Measurements from ENCODE around the gene NATD1. TPM values are rescaled to one million over a fixed set of nuclear protein-coding genes. Genes with fewer than 3 reads are reported as not detected.

The NATD1 gene
- total and polyA plus RNA-seq, 10 of the 15 experiments (the other 5 are each of a cell fraction or from before 2014, with no cell fraction given) = 0.02 to 0.33 (median 0.15) TPM

DNA sequence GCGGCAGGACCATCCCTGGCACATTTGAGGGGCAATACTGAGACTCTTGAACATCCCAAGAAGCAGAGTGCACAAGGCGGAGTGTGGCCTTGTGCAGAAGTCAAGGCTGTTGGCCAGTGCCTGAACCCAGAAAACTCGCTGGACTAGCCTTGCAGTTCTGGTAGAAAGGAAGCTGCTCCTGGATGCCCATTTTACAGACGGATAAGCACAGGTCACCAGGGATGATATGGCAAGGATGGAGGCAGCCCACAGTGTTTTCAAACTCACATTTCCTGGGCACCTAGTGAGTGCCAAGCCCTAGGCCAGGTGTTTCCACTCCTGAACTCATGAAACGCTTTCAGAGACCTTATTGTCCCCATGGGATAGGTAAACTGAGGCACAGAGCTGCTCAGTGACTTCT is 29.6 kb upstream of the NATD1 start:
- POLR2A ChIA-PET = no interaction called here
- Histone ChIP-seq H4K20me1 (ENCODE audit: control insufficient read depth, insufficient read depth) (no peaks in the 10 kb centered on the region), H3K36me3 (ENCODE audit: control insufficient read depth in 2 of 2, insufficient read depth in 2 of 2, low read length in 1 of 2) (no peaks in the 10 kb centered on the region), H3K4me1 (ENCODE audit: control insufficient read depth, insufficient read depth, low read length) (peaks cover 19% of the 10 kb centered on the region), H3K9me3 (replicated peaks; ENCODE audit: control insufficient read depth, insufficient read depth, low read length) (no peaks in the 10 kb centered on the region), H3K27ac (ENCODE audit: control insufficient read depth, insufficient read depth) (no peak overlapping the region), H3K79me2 (ENCODE audit: control insufficient read depth, insufficient read depth, low read length) (peaks cover 33% of the 10 kb centered on the region), H3K4me2 (ENCODE audit: control insufficient read depth, insufficient read depth) (no peak overlapping the region), H2AFZ (ENCODE audit: control insufficient read depth, low read depth, low read length) (no peak overlapping the region), H3K4me3 (no peak overlapping the region), H3K9ac (ENCODE audit: control insufficient read depth, insufficient read depth, low read length) (no peak overlapping the region), H3K27me3 (replicated peaks in 1 of 2; ENCODE audit: control insufficient read depth in 2 of 2, insufficient read depth in 2 of 2, low read length in 1 of 2) (0 out of 4 replicates have a peak, but pooled peaks cover 0 to 3% of the 10 kb centered on the region in 2 experiments)
- FAIRE-seq = no peak
- SMC1A ChIA-PET (ENCODE audit: uncharacterized antibody, unreplicated experiment) = interaction anchor here (1.1 kb wide), 1 partner anchor 28 kb away, joined by 4 read pairs; no protein-coding TSS in a partner anchor
- 58% methylated on average over 5 of the region's 5 CpGs for WGBS (ENCODE audit: insufficient coverage, insufficient replicate concordance, low lambda C conversion rate, missing lambda C conversion rate)
- in situ Hi-C loops (cut with MboI) = no loop called here
- RAD21 ChIA-PET (ENCODE audit: unreplicated experiment) = no interaction called here
- no TSS peak for BruUV-seq (replicated peaks)
- ATAC-seq = no peak
- TF ChIP-seq HDAC6 (IDR thresholded peaks at IDR 0.05; ENCODE audit: unreplicated experiment) (no peak), POLR2A (IDR thresholded peaks at IDR 0.05; ENCODE audit: low read depth, low read length) (no peak), RAD21 (IDR thresholded peaks at IDR 0.05; ENCODE audit: insufficient read depth, low read depth, low read length) (no peak), STAT3 (IDR thresholded peaks at IDR 0.05; ENCODE audit: low read depth, low read length) (no peak), JUND (IDR thresholded peaks at IDR 0.05; ENCODE audit: low read depth, low read length) (no peak), BCL11A (IDR thresholded peaks at IDR 0.05; ENCODE audit: low read depth, low read length) (no peak), BHLHE40 (IDR thresholded peaks at IDR 0.05; ENCODE audit: borderline replicate concordance in 1 of 2, low read depth in 2 of 2, low read length in 1 of 2) (no peak), EZH2 (IDR thresholded peaks at IDR 0.05; ENCODE audit: borderline replicate concordance, control insufficient read depth, low read depth, low read length) (no peak), POLR2AphosphoS5 (IDR thresholded peaks at IDR 0.05; ENCODE audit: low read length) (no peak), SREBF1 (IDR thresholded peaks at IDR 0.05; ENCODE audit: low read length) (no peak), NR2C2 (IDR thresholded peaks at IDR 0.05; ENCODE audit: borderline replicate concordance, control insufficient read depth, insufficient read length, low read depth) (no peak), YY1 (IDR thresholded peaks at IDR 0.05; ENCODE audit: low read depth, low read length) (no peak), RELA (IDR thresholded peaks at IDR 0.05; ENCODE audit: borderline replicate concordance, partially characterized antibody) (no peak), SREBF2 (IDR thresholded peaks at IDR 0.05; ENCODE audit: low read length) (no peak)
- no peak for DNase-seq (ENCODE audit: low read depth, low spot score)
- intact Hi-C loops (cut with micrococcal nuclease; ENCODE audit: unreplicated experiment) = loop anchor here (5.0 kb wide), 1 partner anchor 94 kb away; the partner anchor contains the start of gene KCNJ12
- CTCF ChIA-PET = interaction anchor here (1.1 to 2.8 kb wide), 2 partner anchors 154 to 290 kb away, joined by 4 to 13 read pairs; no protein-coding TSS in a partner anchor
